OCI-LY1 (cell line): ENCODE measurements around the gene EVI5L.

Experiments
- CTCF ChIP-seq: fragments of 200-600 bp; sonication (generic), shearing (Covaris generic); IDR thresholded peaks from 2 replicates; pipeline ENCODE4 v1.5.1; 2017; ENCODE audit warnings: mild to moderate bottlenecking, antibody characterized with exemption, low read length, moderate library complexity, mixed read lengths
- EZH2 ChIP-seq: fragments of 200-600 bp; sonication (generic), shearing (Covaris generic); IDR thresholded peaks from 2 replicates; pipeline ENCODE4 v1.8.0; 2017; ENCODE audit warnings: borderline replicate concordance, mixed run types, mild to moderate bottlenecking, antibody characterized with exemption, low read length, moderate library complexity, mixed read lengths

GRCh38 chr19:7873304-7874075 is 43.5 kb downstream of the EVI5L start:
- no peak for TF ChIP-seq CTCF
- TF ChIP-seq EZH2: no peak
